Activated CD8-positive, alpha-beta T cell treated with anti-CD3 and anti-CD28 coated beads, Interleukin-2, amount 10 ng/mL, durations not matched to agents 7 days and 5 days (primary cell): ENCODE results near the gene NLGN1. TPM values are rescaled to one million over a fixed set of nuclear protein-coding genes. Genes with fewer than 3 reads are reported as not detected.

Experiments used
- ATAC-seq: fragments of 150-1000 bp; cut with Tn5 transposase; one replicate; pipeline ENCODE4 v1.10.0; 2021; ENCODE audit warnings: moderate library complexity
- CTCF ChIA-PET: fragments of 350-600 bp; sonication (Branson Sonifier 250); formaldehyde crosslinking; loops from one replicate; lab custom pipeline; 2021; ENCODE audit warnings: antibody characterized with exemption; lab: Charles Lee
- POLR2A ChIA-PET: fragments of 350-600 bp; sonication (Branson Sonifier 250); formaldehyde crosslinking; loops from one replicate; lab custom pipeline; 2021; ENCODE audit warnings: antibody characterized with exemption; lab: Charles Lee
- DNase-seq: peaks from one replicate; pipeline ENCODE4 v3.0.0-alpha.2; 2020
- H3K27ac Mint-ChIP-seq: one replicate; pipeline ENCODE4 v1.8.0; 2021; ENCODE audit warnings: mild to moderate bottlenecking, mixed read lengths
- H3K27me3 Mint-ChIP-seq: one replicate; pipeline ENCODE4 v1.8.0; 2021; ENCODE audit warnings: low read depth, mixed read lengths
- H3K36me3 Mint-ChIP-seq: one replicate; pipeline ENCODE4 v1.8.0; 2021; ENCODE audit warnings: low read depth, mixed read lengths
- H3K4me1 Mint-ChIP-seq: one replicate; pipeline ENCODE4 v1.8.0; 2021; ENCODE audit warnings: low read depth, mixed read lengths
- H3K4me3 Mint-ChIP-seq: one replicate; pipeline ENCODE4 v1.8.0; 2021; ENCODE audit warnings: mild to moderate bottlenecking, mixed read lengths
- H3K9me3 Mint-ChIP-seq: one replicate; pipeline ENCODE4 v1.8.0; 2022; ENCODE audit warnings: mixed read lengths; ENCODE audit not compliant: insufficient read depth
- total RNA-seq, 2 experiments: library from RNA; stranded (reverse); gene quantifications; one replicate each; pipeline ENCODE4 v1.2.3, GENCODE V29; 2021

The NLGN1 gene
- total RNA-seq, 2 experiments from 2014 or later = not detected

- DNase-seq (no peak), ATAC-seq (no peak)
- CTCF ChIA-PET = no interaction called here
- no peak overlapping the region for H3K4me3 Mint-ChIP-seq
- H3K9me3 Mint-ChIP-seq = no peaks in the 10 kb centered on the region
- H3K27ac Mint-ChIP-seq = no peak overlapping the region
- POLR2A ChIA-PET = no interaction called here
- H3K27me3 Mint-ChIP-seq = no peaks in the 10 kb centered on the region
- no peaks in the 10 kb centered on the region for H3K36me3 Mint-ChIP-seq
- no peaks in the 10 kb centered on the region for H3K4me1 Mint-ChIP-seq
Observed at GRCh38 chr3:173653781-173654180, 256.2 kb downstream of the NLGN1 start.

GRCh38 chr3:173659972-173660371 is 262.4 kb downstream of the NLGN1 start:
- POLR2A ChIA-PET = no interaction called here
- CTCF ChIA-PET = no interaction called here
- Mint-ChIP-seq H3K9me3 (no peaks in the 10 kb centered on the region), H3K4me1 (no peaks in the 10 kb centered on the region), H3K27ac (no peak overlapping the region), H3K27me3 (no peaks in the 10 kb centered on the region), H3K36me3 (no peaks in the 10 kb centered on the region), H3K4me3 (no peak overlapping the region)
- DNase-seq (no peak), ATAC-seq (no peak)

GRCh38 chr3:173660645-173661299 is 263.2 kb downstream of the NLGN1 start:
- DNase-seq = no peak
- H3K9me3 Mint-ChIP-seq = no peaks in the 10 kb centered on the region
- H3K4me1 Mint-ChIP-seq = no peaks in the 10 kb centered on the region
- POLR2A ChIA-PET = no interaction called here
- ATAC-seq = no peak
- no peak overlapping the region for H3K4me3 Mint-ChIP-seq
- no peaks in the 10 kb centered on the region for H3K27me3 Mint-ChIP-seq
- no peak overlapping the region for H3K27ac Mint-ChIP-seq
- no peaks in the 10 kb centered on the region for H3K36me3 Mint-ChIP-seq
- CTCF ChIA-PET = no interaction called here

GRCh38 chr3:173663696-173664111 is 266.2 kb downstream of the NLGN1 start:
- no peak for ATAC-seq
- CTCF ChIA-PET = no interaction called here
- no peaks in the 10 kb centered on the region for H3K36me3 Mint-ChIP-seq
- H3K9me3 Mint-ChIP-seq = no peaks in the 10 kb centered on the region
- DNase-seq = no peak
- H3K27ac Mint-ChIP-seq = no peak overlapping the region
- POLR2A ChIA-PET = no interaction called here
- no peaks in the 10 kb centered on the region for H3K27me3 Mint-ChIP-seq
- no peak overlapping the region for H3K4me3 Mint-ChIP-seq
- H3K4me1 Mint-ChIP-seq = no peaks in the 10 kb centered on the region

- Mint-ChIP-seq H3K4me1 (no peaks in the 10 kb centered on the region), H3K36me3 (no peaks in the 10 kb centered on the region), H3K27me3 (no peaks in the 10 kb centered on the region), H3K4me3 (no peak overlapping the region), H3K9me3 (no peaks in the 10 kb centered on the region), H3K27ac (no peak overlapping the region)
- no peak for ATAC-seq
- DNase-seq = no peak
- ChIA-PET CTCF (no interaction called here), POLR2A (no interaction called here)
Observed at GRCh38 chr3:173676094-173676493, 278.6 kb downstream of the NLGN1 start.

GRCh38 chr3:173681188-173681678 is 283.7 kb downstream of the NLGN1 start:
- H3K36me3 Mint-ChIP-seq = no peaks in the 10 kb centered on the region
- CTCF ChIA-PET = no interaction called here
- no peak overlapping the region for H3K27ac Mint-ChIP-seq
- DNase-seq (no peak), ATAC-seq (no peak)
- no peaks in the 10 kb centered on the region for H3K27me3 Mint-ChIP-seq
- POLR2A ChIA-PET = no interaction called here
- no peak overlapping the region for H3K4me3 Mint-ChIP-seq
- H3K4me1 Mint-ChIP-seq = no peaks in the 10 kb centered on the region
- H3K9me3 Mint-ChIP-seq = no peaks in the 10 kb centered on the region

- no peaks in the 10 kb centered on the region for H3K4me1 Mint-ChIP-seq
- CTCF ChIA-PET = no interaction called here
- ATAC-seq = no peak
- no peaks in the 10 kb centered on the region for H3K36me3 Mint-ChIP-seq
- H3K4me3 Mint-ChIP-seq = no peak overlapping the region
- no peaks in the 10 kb centered on the region for H3K27me3 Mint-ChIP-seq
- no peak overlapping the region for H3K27ac Mint-ChIP-seq
- DNase-seq = no peak
- POLR2A ChIA-PET = no interaction called here
- no peaks in the 10 kb centered on the region for H3K9me3 Mint-ChIP-seq
Observed at GRCh38 chr3:173685456-173685855, 287.9 kb downstream of the NLGN1 start.

- ChIA-PET POLR2A (no interaction called here), CTCF (no interaction called here)
- H3K9me3 Mint-ChIP-seq = no peaks in the 10 kb centered on the region
- DNase-seq = no peak
- H3K4me1 Mint-ChIP-seq = no peaks in the 10 kb centered on the region
- ATAC-seq = no peak
- H3K4me3 Mint-ChIP-seq = no peak overlapping the region
- H3K27me3 Mint-ChIP-seq = no peaks in the 10 kb centered on the region
- no peak overlapping the region for H3K27ac Mint-ChIP-seq
- no peaks in the 10 kb centered on the region for H3K36me3 Mint-ChIP-seq
Observed at GRCh38 chr3:173688216-173688842, 290.8 kb downstream of the NLGN1 start.

- CTCF ChIA-PET = no interaction called here
- no peak for DNase-seq
- H3K36me3 Mint-ChIP-seq = no peaks in the 10 kb centered on the region
- H3K27me3 Mint-ChIP-seq = no peaks in the 10 kb centered on the region
- H3K4me1 Mint-ChIP-seq = no peaks in the 10 kb centered on the region
- POLR2A ChIA-PET = no interaction called here
- ATAC-seq = no peak
- no peaks in the 10 kb centered on the region for H3K9me3 Mint-ChIP-seq
- H3K27ac Mint-ChIP-seq = no peak overlapping the region
- no peak overlapping the region for H3K4me3 Mint-ChIP-seq
Observed at GRCh38 chr3:173690542-173691180, 293.1 kb downstream of the NLGN1 start.

- Mint-ChIP-seq H3K9me3 (no peaks in the 10 kb centered on the region), H3K27me3 (no peaks in the 10 kb centered on the region), H3K4me1 (no peaks in the 10 kb centered on the region), H3K27ac (no peak overlapping the region), H3K4me3 (no peak overlapping the region), H3K36me3 (no peaks in the 10 kb centered on the region)
- ATAC-seq = no peak
- CTCF ChIA-PET = no interaction called here
- POLR2A ChIA-PET = no interaction called here
- DNase-seq = no peak
Observed at GRCh38 chr3:173699353-173699752, 301.8 kb downstream of the NLGN1 start.

GRCh38 chr3:173700336-173700735 is 302.8 kb downstream of the NLGN1 start:
- no peak overlapping the region for H3K27ac Mint-ChIP-seq

GRCh38 chr3:173702561-173702960 is 305.0 kb downstream of the NLGN1 start:
- no peak for ATAC-seq
- H3K9me3 Mint-ChIP-seq = no peaks in the 10 kb centered on the region
- DNase-seq = no peak
- H3K27me3 Mint-ChIP-seq = no peaks in the 10 kb centered on the region
- H3K4me3 Mint-ChIP-seq = no peak overlapping the region
- H3K36me3 Mint-ChIP-seq = no peaks in the 10 kb centered on the region
- no peaks in the 10 kb centered on the region for H3K4me1 Mint-ChIP-seq
- ChIA-PET CTCF (no interaction called here), POLR2A (no interaction called here)
- H3K27ac Mint-ChIP-seq = no peak overlapping the region

More at GRCh38 chr3:173700336-173700735, 302.8 kb downstream of the NLGN1 start:
- CTCF ChIA-PET = no interaction called here
- no peak for ATAC-seq
- Mint-ChIP-seq H3K9me3 (no peaks in the 10 kb centered on the region), H3K4me3 (no peak overlapping the region), H3K36me3 (no peaks in the 10 kb centered on the region), H3K27me3 (no peaks in the 10 kb centered on the region), H3K4me1 (no peaks in the 10 kb centered on the region)
- POLR2A ChIA-PET = no interaction called here
- no peak for DNase-seq
